Sigmoid colon (tissue), 7 donors: Measurements from ENCODE around the gene PSMC3. TPM values are rescaled to one million over a fixed set of nuclear protein-coding genes. Genes with fewer than 3 reads are reported as not detected.
A peak's percentile ranks its signal among the peaks of the same experiment; 100 is the strongest.

Experiments used
- DNase-seq: peaks from one replicate; pipeline ENCODE4 v3.0.0-alpha.2; 2019
- H3K27ac ChIP-seq, 4 donors: fragments of 200-600 bp; sonication (generic); one replicate each; pipeline ENCODE4 v1.5.1; 2016 to 2019; ENCODE audit warnings: mild to moderate bottlenecking in 1 of 4
- H3K27me3 ChIP-seq, 3 donors: fragments of 200-600 bp; sonication (generic); one replicate each; pipeline ENCODE4 v1.5.1; 2019; ENCODE audit warnings: mild to moderate bottlenecking in 1 of 3
- H3K36me3 ChIP-seq, 4 donors: fragments of 200-600 bp; sonication (generic); one replicate each; pipeline ENCODE4 v1.5.1; 2016 to 2019
- H3K4me1 ChIP-seq, 4 donors: fragments of 200-600 bp; sonication (generic); one replicate each; pipeline ENCODE4 v1.5.1; 2017 to 2019
- H3K4me3 ChIP-seq, 4 donors: fragments of 200-600 bp; sonication (generic); one replicate each; pipeline ENCODE4 v1.5.1; 2017 to 2019; ENCODE audit warnings: mild to moderate bottlenecking in 2 of 4, moderate library complexity in 1 of 4
- H3K9me3 ChIP-seq, 4 donors: fragments of 200-600 bp in 3 of 4; sonication (generic) in 3 of 4; one replicate each; pipeline versions ENCODE4 v1.5.1 to v1.6.1; 2013 to 2019
- CTCF ChIP-seq, 4 experiments: fragments of 450-650 bp in 3 of 4; fragments of 200-600 bp in 1 of 4; IDR thresholded peaks; one replicate each; pipeline ENCODE4 v1.5.1; 2016 to 2019; ENCODE audit warnings: antibody characterized with exemption in 4 of 4, mild to moderate bottlenecking in 3 of 4, moderate library complexity in 2 of 4
- EP300 ChIP-seq, 4 donors: sonication (generic); formaldehyde crosslinking; IDR thresholded peaks; one replicate each; pipeline ENCODE4 v1.6.1; 2017; ENCODE audit warnings: antibody characterized with exemption in 4 of 4
- POLR2A ChIP-seq, 2 donors: fragments of 450-650 bp; IDR thresholded peaks; one replicate each; pipeline ENCODE4 v1.6.1; 2016; ENCODE audit warnings: antibody characterized with exemption in 2 of 2, mild to moderate bottlenecking in 2 of 2, moderate library complexity in 2 of 2
- POLR2AphosphoS5 ChIP-seq, 4 donors: sonication (generic); formaldehyde crosslinking; IDR thresholded peaks; one replicate each; pipeline ENCODE4 v1.6.1; 2017; ENCODE audit warnings: antibody characterized with exemption in 4 of 4
- WGBS, 2 donors: extraction: QIAGEN DNeasy Blood & Tissue Kit; methylation state at CpG; one replicate each; pipeline ENCODE4 v1.1.7; 2013; 5-methylcytosine and 5-hydroxymethylcytosine counted together
- intact Hi-C: fragments of 100-400 bp; cut with DNase I; formaldehyde crosslinking; loops from one replicate; pipeline ENCODE4 v1.15.1; 2023
- polyA plus RNA-seq, 3 donors: library from polyadenylated mRNA; stranded (reverse); fragments of 200-250 nt; gene quantifications; one replicate each; pipeline ENCODE4 v1.2.3, GENCODE V29; 2013
- total RNA-seq, 4 donors: library from RNA; depleted of rRNA; stranded (reverse); fragments of >200 nt; gene quantifications; one replicate each; pipeline ENCODE4 v1.1.0, GENCODE V29; 2016
- donor health status: healthy with polysubstance abuse.
- donor health status: Bipolar disorder and iron deficiency.
- donor health status: healthy.

Gene PSMC3
- total and polyA plus RNA-seq, 7 donors: 104 to 202 (median 151) TPM

- Histone ChIP-seq H3K27me3 (no peaks in the 10 kb centered on the region), H3K9me3 (no peaks in the 10 kb centered on the region), H3K4me3 (no peak overlapping the region), H3K4me1 (peaks cover 0 to 70% (median 54%) of the 10 kb centered on the region in 4 donors), H3K27ac (peak overlapping the region; percentile 84 to 93 (median 90)), H3K36me3 (peaks cover 2 to 66% (median 28%) of the 10 kb centered on the region in 4 donors)
- intact Hi-C loops: no loop called here
- 91 to 94% methylated on average over 13 of the region's 13 CpGs for WGBS, 2 donors
- TF ChIP-seq CTCF (IDR thresholded peaks at IDR 0.05): no peak
- no peak for TF ChIP-seq EP300 (IDR thresholded peaks at IDR 0.05)
- TF ChIP-seq POLR2A (IDR thresholded peaks at IDR 0.05): no peak
- no peak for TF ChIP-seq POLR2AphosphoS5 (IDR thresholded peaks at IDR 0.05)
- no peak for DNase-seq
These were observed 12.9 kb downstream of the PSMC3 start for GRCh38 chr11:47413351-47413750.

- 77 to 81% methylated on average over 12 of the region's 12 CpGs for WGBS, 2 donors
- H3K27ac ChIP-seq: peak overlapping the region in 3 of 4 donors; percentile 21 to 91 (median 43)
- H3K9me3 ChIP-seq: no peaks in the 10 kb centered on the region
- H3K4me1 ChIP-seq: peaks cover 0 to 78% (median 59%) of the 10 kb centered on the region in 4 donors
- H3K27me3 ChIP-seq: no peaks in the 10 kb centered on the region
- H3K4me3 ChIP-seq: no peak overlapping the region
- DNase-seq: peak; percentile 74
- intact Hi-C loops: no loop called here
- TF ChIP-seq POLR2AphosphoS5 (IDR thresholded peaks at IDR 0.05) (no peak), POLR2A (IDR thresholded peaks at IDR 0.05) (no peak), CTCF (IDR thresholded peaks at IDR 0.05) (peak in 3 of 4 experiments; percentile 47 to 66 (median 57))
- peaks cover 2 to 54% (median 28%) of the 10 kb centered on the region in 4 donors for H3K36me3 ChIP-seq
These were observed 14.1 kb downstream of the PSMC3 start for GRCh38 chr11:47411884-47412746.

- no peak for TF ChIP-seq EP300 (IDR thresholded peaks at IDR 0.05)
- no peak for TF ChIP-seq POLR2A (IDR thresholded peaks at IDR 0.05)
- no peak for TF ChIP-seq CTCF (IDR thresholded peaks at IDR 0.05)
- no peak for TF ChIP-seq POLR2AphosphoS5 (IDR thresholded peaks at IDR 0.05)
- Histone ChIP-seq H3K4me1 (peaks cover 0 to 69% (median 48%) of the 10 kb centered on the region in 4 donors), H3K27ac (peak overlapping the region; percentile 84 to 96 (median 95)), H3K27me3 (no peaks in the 10 kb centered on the region), H3K4me3 (peak overlapping the region in 1 of 4 donors; percentile 83), H3K36me3 (peaks cover 2 to 54% (median 27%) of the 10 kb centered on the region in 4 donors), H3K9me3 (no peaks in the 10 kb centered on the region)
- DNase-seq: no peak
- WGBS, 2 donors: 83 to 87% methylated on average over 12 of the region's 12 CpGs
- intact Hi-C loops: no loop called here
These were observed 15.6 kb downstream of the PSMC3 start for GRCh38 chr11:47410370-47411264.

- no peaks in the 10 kb centered on the region for H3K9me3 ChIP-seq
- TF ChIP-seq POLR2AphosphoS5 (IDR thresholded peaks at IDR 0.05): no peak
- TF ChIP-seq EP300 (IDR thresholded peaks at IDR 0.05): no peak
- no peak for TF ChIP-seq CTCF (IDR thresholded peaks at IDR 0.05)
- no peak for TF ChIP-seq POLR2A (IDR thresholded peaks at IDR 0.05)
- H3K27me3 ChIP-seq: no peaks in the 10 kb centered on the region
- no peak for DNase-seq
- intact Hi-C loops: loop anchor here (5.0 kb wide), 5 partner anchors 137 to 438 kb away; partner anchors contain the start of genes FNBP4, KBTBD4, MADD and NDUFS3
- peak overlapping the region; percentile 84 to 96 (median 95) for H3K27ac ChIP-seq
- H3K4me1 ChIP-seq: peaks cover 0 to 60% (median 42%) of the 10 kb centered on the region in 4 donors
- H3K4me3 ChIP-seq: peak overlapping the region; percentile 61 to 85 (median 77)
- H3K36me3 ChIP-seq: peaks cover 2 to 46% (median 22%) of the 10 kb centered on the region in 4 donors
- 86 to 88% methylated on average over 31 of the region's 31 CpGs for WGBS, 2 donors
These were observed 16.5 kb downstream of the PSMC3 start for GRCh38 chr11:47409440-47410369.
